HG02870 (cell line): ENCODE data around the gene ARFIP1.
"Not testable (repeated sequence)": the region's sequence is repeated elsewhere in the genome, so short reads cannot be mapped to it uniquely, and the experiment has no call there.

ENCODE experiments used
- ATAC-seq: cut with Tn5 transposase; IDR thresholded peaks from one replicate; pipeline ENCODE4 v1.9.1; 2021; ENCODE audit warnings: mild to moderate bottlenecking, moderate library complexity; ENCODE audit not compliant: unreplicated experiment

ARFIP1 gene, protein sequence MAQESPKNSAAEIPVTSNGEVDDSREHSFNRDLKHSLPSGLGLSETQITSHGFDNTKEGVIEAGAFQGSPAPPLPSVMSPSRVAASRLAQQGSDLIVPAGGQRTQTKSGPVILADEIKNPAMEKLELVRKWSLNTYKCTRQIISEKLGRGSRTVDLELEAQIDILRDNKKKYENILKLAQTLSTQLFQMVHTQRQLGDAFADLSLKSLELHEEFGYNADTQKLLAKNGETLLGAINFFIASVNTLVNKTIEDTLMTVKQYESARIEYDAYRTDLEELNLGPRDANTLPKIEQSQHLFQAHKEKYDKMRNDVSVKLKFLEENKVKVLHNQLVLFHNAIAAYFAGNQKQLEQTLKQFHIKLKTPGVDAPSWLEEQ

GRCh38 chr4:152779513-152780266 lies at the start of gene ARFIP1, which contains the start of gene TIGD4:
Gene ARFIP1, plus strand, starts transcription at chr4:152779954. Its CDS starts 49,680 bp downstream, at chr4:152829634.
Gene TIGD4, minus strand, starts transcription at chr4:152779730. Its CDS starts 8,726 bp downstream, at chr4:152771004.
- ATAC-seq = peak; percentile 91

GRCh38 chr4:152731997-152732396 lies 47.8 kb upstream of the ARFIP1 start:
- ATAC-seq = no peak

DNA sequence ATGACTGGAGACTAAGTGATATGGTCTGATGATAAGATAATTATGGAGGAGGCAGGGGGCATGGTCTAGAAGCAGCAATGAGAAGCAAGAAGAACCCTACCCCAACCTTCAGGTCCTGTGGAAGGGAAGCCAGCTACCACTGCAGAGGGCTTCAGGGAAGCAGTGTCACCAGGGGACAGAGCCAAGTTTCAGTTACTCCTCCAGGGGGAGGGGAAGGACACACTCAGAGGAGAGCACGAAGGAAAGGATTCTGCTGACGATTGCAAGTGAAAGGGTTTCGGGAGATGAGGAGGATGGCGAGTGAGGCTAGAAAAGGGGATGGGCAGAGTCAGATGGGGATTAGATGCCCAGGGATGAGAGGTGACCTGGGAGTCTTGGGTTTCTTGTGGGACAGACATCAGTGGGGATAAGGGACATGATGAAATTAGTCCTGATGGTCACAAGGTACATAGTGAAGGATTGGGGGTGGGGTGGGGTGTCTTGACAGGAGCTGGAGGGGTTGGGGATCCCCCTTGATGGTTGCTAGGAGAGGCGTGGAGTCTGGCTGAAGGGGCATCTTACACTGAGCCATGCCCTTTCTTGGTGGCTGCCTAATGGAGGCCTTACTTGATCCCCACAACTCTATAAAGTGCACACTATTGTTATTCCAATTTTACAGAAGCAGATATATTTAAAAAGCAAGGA lies 45.6 kb upstream of the ARFIP1 start:
- no peak for ATAC-seq

GRCh38 chr4:152734699-152735050 lies 45.1 kb upstream of the ARFIP1 start:
- ATAC-seq = no peak

DNA sequence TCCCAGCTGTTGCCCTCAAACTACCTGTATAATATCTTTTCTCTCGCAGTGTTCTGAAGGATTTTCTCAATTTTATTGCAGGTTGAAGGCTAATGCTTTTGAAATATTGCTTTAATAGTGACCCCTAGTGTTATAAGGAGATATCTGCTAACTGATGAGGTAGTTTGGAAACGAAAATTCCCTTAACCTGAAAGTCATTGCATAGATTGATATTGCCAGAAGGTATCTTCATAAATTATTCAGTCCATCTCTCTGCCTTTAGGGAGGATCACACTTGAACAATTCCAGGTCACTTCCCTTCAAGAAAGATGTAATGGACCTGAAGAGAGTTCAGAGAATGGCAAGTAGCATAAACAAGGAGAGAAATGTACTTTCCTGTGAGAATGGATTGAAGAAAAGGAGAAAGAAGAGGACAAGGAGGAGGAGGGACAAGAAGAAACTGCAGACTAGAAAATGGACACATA lies 44.3 kb upstream of the ARFIP1 start:
- no peak for ATAC-seq

DNA sequence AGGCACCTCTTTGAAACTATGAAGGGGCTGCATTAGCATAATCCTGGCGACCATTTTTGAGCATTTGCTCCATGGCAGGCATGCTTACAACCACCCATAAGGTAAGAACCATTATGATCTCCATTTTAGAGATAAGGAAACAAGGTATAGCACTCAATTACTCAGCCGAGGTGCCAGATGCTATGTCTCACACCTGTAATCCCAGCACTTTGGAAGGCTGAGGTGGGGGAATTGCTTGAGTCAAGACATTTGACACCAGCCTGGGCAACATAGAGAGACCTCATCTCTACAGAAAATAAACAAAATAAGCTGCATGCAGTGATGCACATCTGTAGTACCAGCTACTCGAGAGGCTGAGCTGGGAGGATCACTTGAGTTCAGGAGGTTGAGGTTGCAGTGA lies 43.8 kb upstream of the ARFIP1 start:
- ATAC-seq = no peak

DNA sequence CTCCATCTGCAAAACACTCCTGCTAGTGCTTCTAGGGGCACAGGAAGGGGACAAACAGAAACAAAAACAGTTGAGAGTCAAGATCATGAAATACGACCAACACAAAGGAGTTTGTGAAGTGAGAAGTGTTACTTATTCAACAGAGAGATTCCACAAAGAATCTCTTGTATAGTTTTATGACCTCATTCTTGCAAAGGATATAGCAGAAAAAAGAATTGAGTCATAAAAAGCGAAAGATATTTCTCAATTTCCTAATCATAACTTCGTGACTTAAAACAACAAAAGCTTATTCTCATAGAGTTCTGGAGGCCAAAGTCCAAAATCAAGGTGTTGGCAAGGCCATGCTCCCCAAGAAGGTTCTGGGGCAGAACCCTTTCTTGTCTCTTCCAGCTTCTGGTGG lies 40.9 kb upstream of the ARFIP1 start:
- no peak for ATAC-seq

DNA sequence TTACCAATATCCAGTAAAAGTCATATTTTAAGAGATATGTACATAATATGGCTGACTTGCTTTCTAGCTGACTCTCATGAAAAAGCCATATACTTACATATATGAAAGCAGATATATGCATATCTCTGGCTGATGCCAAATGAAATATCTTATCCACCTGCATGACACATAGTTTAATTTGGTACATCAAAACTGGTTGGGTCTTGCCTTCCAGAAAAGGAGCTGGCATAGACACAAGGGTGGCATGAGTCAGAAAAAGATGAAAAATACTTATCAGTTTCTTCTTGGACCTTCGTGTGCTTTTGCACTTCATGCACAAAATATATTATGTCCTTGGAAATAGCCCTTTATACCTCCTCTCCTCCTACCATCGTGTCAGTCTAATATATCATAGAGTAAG lies 32.3 kb upstream of the ARFIP1 start:
- ATAC-seq = no peak

- ATAC-seq = no peak
Observed at GRCh38 chr4:152748619-152749018, 31.1 kb upstream of the ARFIP1 start.

GRCh38 chr4:152763796-152764195 lies 16.0 kb upstream of the ARFIP1 start:
- ATAC-seq = no peak

DNA sequence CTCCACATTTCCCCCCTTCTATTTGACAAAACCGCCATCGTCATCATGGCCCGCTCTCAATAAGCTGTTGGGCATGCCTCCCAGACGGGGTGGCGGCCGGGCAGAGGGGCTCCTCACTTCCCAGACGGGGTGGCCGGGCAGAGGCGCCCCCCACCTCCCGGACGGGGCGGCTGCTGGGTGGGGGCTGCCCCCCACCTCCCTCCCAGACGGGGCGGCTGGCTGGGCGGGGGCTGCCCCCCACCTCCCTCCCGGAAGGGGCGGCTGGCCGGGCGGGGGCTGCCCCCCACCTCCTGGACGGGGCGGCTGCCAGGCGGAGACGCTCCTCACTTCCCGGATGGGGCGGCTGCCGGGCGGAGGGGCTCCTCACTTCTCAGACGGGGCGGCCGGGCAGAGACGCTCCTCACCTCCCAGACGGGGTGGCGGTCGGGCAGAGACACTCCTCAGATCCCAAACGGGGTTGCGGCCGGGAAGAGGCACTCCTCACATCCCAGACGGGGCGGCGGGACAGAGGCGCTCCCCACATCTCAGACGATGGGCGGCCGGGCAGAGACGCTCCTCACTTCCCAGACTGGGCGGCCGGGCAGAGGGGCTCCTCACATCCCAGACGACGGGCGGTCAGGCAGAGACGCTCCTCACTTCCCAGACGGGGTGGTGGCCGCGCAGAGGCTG lies 14.6 kb upstream of the ARFIP1 start:
- not testable (repeated sequence) for ATAC-seq

DNA sequence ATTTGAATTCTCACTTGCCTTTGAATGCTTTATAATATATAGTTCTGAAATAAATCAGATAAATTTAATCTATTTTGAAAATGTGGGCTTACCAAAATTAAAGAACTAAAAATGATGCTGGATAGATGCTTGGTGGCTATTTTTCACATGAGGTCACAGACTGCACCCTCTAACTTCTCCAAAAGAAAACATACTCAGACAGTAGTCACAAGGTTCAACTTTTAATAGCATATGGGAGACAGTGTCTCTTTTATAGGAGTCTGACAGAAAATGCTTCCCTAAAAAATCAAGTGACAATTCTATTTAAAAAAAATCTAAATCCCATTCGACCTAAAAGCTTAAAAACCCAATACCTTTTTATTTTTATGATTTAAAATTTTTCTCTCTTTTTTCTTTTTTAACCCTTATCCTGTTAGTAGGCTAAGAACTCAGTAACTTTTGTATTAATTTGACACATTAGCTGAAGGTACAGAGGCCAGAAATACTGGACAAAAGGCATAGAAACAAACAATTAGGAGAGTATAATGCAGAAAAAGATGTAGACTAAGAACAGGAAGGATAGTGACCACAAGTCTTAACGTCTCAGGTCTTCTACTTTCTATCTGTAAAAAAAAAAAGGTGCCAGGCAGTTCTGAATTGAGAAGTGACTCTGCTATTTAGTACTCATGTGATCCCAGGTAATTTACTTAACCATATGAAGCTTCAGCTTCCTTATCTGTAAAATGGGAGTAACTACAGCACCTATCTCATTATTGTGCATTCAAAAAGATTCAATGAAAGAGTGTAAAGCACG lies 7.8 kb upstream of the ARFIP1 start:
- ATAC-seq = peak; percentile 93

GRCh38 chr4:152773339-152773738 lies 6.4 kb upstream of the ARFIP1 start:
- ATAC-seq = no peak

- no peak for ATAC-seq
Observed at GRCh38 chr4:152773953-152774352, 5.8 kb upstream of the ARFIP1 start.

DNA sequence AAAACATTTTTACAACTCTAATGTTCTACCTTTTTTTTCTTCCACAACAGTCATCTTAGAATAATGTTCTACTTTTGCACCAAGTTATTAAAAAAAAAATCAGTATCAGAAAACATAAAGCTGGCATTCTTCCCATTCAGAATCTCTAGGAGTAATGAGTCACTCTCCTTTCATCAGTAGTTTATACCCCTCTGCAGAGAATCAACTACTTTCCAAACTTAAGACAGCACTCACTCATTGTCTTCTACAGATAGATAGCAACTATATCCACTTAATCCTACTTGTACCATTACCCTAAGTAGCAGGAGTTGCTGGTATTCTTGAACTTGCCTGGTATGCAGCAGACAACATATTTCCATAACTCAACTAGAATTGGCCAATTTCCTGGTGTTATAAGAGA lies 3.4 kb upstream of the ARFIP1 start:
- ATAC-seq = no peak

GRCh38 chr4:152777488-152777887 lies 2.3 kb upstream of the ARFIP1 start:
- ATAC-seq = no peak

- no peak for ATAC-seq
Observed at GRCh38 chr4:152778656-152779512, 870 bp upstream of the ARFIP1 start.

DNA sequence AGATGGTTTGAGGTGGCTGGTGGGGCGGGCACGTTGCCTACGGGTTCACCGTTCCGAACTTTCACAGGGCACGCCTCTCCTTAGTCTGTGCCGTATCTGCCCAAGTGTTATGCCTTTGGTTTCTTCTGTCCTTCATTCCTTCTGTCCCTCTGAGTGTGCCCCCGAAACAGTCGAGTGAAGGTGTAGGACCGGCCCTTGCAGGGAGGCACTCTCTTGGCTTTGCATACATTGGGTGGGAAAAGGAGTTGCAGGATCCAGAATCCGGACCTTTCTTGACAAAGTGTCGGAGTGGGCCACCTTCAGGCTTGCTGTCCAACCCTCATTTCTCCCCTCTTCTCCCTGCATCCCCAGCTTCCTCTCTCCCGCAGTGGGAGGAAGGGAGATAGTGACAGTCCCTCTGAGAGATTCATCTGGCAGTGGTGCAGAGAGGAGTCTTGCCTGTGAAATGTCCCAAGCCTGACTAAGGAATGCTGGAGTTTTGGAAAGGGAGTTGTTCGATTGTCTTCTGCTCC lies 569 bp downstream of the ARFIP1 start:
- peak; percentile 20 for ATAC-seq
